Aorta (tissue), 5 donors: ENCODE results near the gene MED23. TPM values are rescaled to one million over a fixed set of nuclear protein-coding genes. Genes with fewer than 3 reads are reported as not detected.

ENCODE experiments used
- ATAC-seq: fragments of 200-7000 bp; cut with Tn5 transposase; one replicate; pipeline ENCODE4 v1.9.1; 2022; ENCODE audit warnings: moderate library complexity; ENCODE audit not compliant: low FRiP score
- DNase-seq, 2 donors: peaks; one replicate each; pipeline ENCODE4 v3.0.0-alpha.2; 2020
- H3K27ac ChIP-seq, 2 donors: one replicate each; pipeline ENCODE4 v1.5.1; 2013; ENCODE audit warnings: low read length in 2 of 2, mild to moderate bottlenecking in 2 of 2, moderate library complexity in 2 of 2, control low read depth in 1 of 2, inconsistent platforms in 1 of 2, low read depth in 1 of 2
- H3K27me3 ChIP-seq, 2 donors: one replicate each; pipeline ENCODE4 v1.6.1; 2013; ENCODE audit warnings: control low read depth in 1 of 2, low read length in 1 of 2, mild to moderate bottlenecking in 1 of 2, moderate library complexity in 1 of 2; ENCODE audit not compliant: insufficient read depth in 2 of 2, control insufficient read depth in 1 of 2
- H3K36me3 ChIP-seq, 2 donors: one replicate each; pipeline ENCODE4 v1.6.1; 2013; ENCODE audit warnings: control low read depth in 1 of 2, low read length in 1 of 2, mild to moderate bottlenecking in 1 of 2; ENCODE audit not compliant: insufficient read depth in 2 of 2, control insufficient read depth in 1 of 2
- H3K4me1 ChIP-seq, 2 donors: one replicate each; pipeline ENCODE4 v1.6.1; 2013; ENCODE audit warnings: low read length in 2 of 2, control low read depth in 1 of 2, mild to moderate bottlenecking in 1 of 2, moderate library complexity in 1 of 2; ENCODE audit not compliant: insufficient read depth in 2 of 2, control insufficient read depth in 1 of 2
- H3K4me3 ChIP-seq, 2 donors: one replicate each; pipeline ENCODE4 v1.5.1; 2013; ENCODE audit warnings: low read length in 2 of 2, control low read depth in 1 of 2, mild to moderate bottlenecking in 1 of 2
- H3K9me3 ChIP-seq: one replicate; pipeline ENCODE4 v1.6.1; 2013; ENCODE audit warnings: mild to moderate bottlenecking, low read length; ENCODE audit not compliant: control insufficient read depth
- WGBS, 2 donors: extraction: QIAGEN DNeasy Blood & Tissue Kit; methylation state at CpG; one replicate each; pipeline ENCODE4 v1.1.7; 2013; 5-methylcytosine and 5-hydroxymethylcytosine counted together
- intact Hi-C, 2 donors: fragments of 100-400 bp; cut with DNase I; formaldehyde crosslinking; loops; one replicate each; pipeline versions ENCODE4 v1.14.2 to v1.15.0; 2022
- polyA plus RNA-seq, 2 donors: library from polyadenylated mRNA; stranded (reverse); fragments of 200-250 nt; gene quantifications; one replicate each; pipeline ENCODE4 v1.2.3, GENCODE V29; 2013
- total RNA-seq, 2 donors: library from RNA; stranded (reverse); fragmentation: NEBNext Ultra II Directional; extraction: Animal tissue kit (Norgen Biotek cat#: 25700); gene quantifications; one replicate each; pipeline ENCODE4 v1.2.1, GENCODE V29; 2021
- donor health status: healthy with polysubstance abuse.
- donor health status: Bipolar disorder and iron deficiency.
- donor health status: DM: no; HTN: no; CAD: no.
- donor health status: DM: no; HTN: no; CAD: no.
- donor health status: DM: yes; HTN: yes; CAD: no.

The MED23 gene
- total and polyA plus RNA-seq, 4 donors, result 4.0 to 32.9 (median 23.5) TPM

DNA sequence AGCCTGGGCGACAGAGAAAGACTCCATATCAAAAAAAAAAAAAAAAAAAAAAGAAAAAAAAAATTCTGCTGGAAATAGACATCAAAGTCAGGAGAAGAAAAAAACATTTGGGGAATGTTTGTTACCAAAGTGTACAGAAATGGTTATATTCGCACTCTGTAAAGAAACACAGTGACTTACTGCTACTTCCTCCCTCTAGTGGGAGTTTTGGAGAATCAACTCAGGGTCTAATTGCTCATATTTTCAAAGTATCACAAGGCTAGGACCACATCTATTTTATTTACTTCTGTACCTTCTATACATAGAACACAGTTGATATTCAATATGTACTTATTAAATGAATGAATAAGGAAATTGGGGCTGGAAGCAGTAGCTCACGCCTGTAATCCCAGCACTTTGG lies 30.6 kb downstream of the MED23 start:
- H3K27ac ChIP-seq, result no peak overlapping the region
- intact Hi-C loops, result no loop called here
- ATAC-seq (no peak), DNase-seq (no peak)
- H3K9me3 ChIP-seq, result no peaks in the 10 kb centered on the region
- H3K4me3 ChIP-seq, result no peak overlapping the region
- H3K36me3 ChIP-seq, result peaks cover 5 to 14% of the 10 kb centered on the region in 2 donors
- WGBS, 2 donors, result 91 to 93% methylated on average over 3 of the region's 3 CpGs
- H3K27me3 ChIP-seq, result no peaks in the 10 kb centered on the region
- no peaks in the 10 kb centered on the region for H3K4me1 ChIP-seq

GRCh38 chr6:131594074-131594473 lies 34.0 kb downstream of the MED23 start:
- Histone ChIP-seq H3K9me3 (no peaks in the 10 kb centered on the region), H3K36me3 (peaks cover 9 to 11% of the 10 kb centered on the region in 2 donors), H3K27me3 (no peaks in the 10 kb centered on the region), H3K4me1 (no peaks in the 10 kb centered on the region), H3K4me3 (no peak overlapping the region), H3K27ac (no peak overlapping the region)
- ATAC-seq (no peak), DNase-seq (no peak)
- 92 to 93% methylated on average over 11 of the region's 11 CpGs for WGBS, 2 donors
- intact Hi-C loops, result no loop called here

DNA sequence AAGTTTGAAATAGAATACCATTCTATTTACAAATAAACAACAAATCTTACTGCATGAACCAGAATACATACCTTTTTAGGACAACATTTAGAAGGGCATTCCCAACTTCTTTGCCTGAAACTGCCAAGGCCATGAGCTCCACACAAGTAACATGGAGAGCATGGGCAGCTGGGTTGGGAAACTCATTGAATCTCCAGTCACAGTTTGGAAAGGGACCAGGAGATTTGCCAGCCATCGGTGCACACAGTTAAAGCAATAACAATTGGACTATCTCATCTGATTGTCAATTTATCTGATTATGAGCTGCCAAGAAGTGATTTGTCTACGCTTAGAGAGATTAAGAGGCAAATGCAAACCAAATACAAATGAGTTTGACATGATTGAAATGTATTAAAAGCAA lies 35.1 kb downstream of the MED23 start:
- DNase-seq (no peak), ATAC-seq (no peak)
- intact Hi-C loops, result no loop called here
- no peaks in the 10 kb centered on the region for H3K9me3 ChIP-seq
- WGBS, 2 donors, result 75 to 79% methylated on average over 2 of the region's 2 CpGs
- peaks cover 7 to 13% of the 10 kb centered on the region in 2 donors for H3K36me3 ChIP-seq
- no peaks in the 10 kb centered on the region for H3K27me3 ChIP-seq
- no peaks in the 10 kb centered on the region for H3K4me1 ChIP-seq
- H3K27ac ChIP-seq, result no peak overlapping the region
- no peak overlapping the region for H3K4me3 ChIP-seq

GRCh38 chr6:131588643-131589042 lies 39.4 kb downstream of the MED23 start:
- Histone ChIP-seq H3K27me3 (no peaks in the 10 kb centered on the region), H3K36me3 (peaks cover 7 to 11% of the 10 kb centered on the region in 2 donors)
- 83 to 97% methylated on average over 2 of the region's 2 CpGs for WGBS, 2 donors

DNA sequence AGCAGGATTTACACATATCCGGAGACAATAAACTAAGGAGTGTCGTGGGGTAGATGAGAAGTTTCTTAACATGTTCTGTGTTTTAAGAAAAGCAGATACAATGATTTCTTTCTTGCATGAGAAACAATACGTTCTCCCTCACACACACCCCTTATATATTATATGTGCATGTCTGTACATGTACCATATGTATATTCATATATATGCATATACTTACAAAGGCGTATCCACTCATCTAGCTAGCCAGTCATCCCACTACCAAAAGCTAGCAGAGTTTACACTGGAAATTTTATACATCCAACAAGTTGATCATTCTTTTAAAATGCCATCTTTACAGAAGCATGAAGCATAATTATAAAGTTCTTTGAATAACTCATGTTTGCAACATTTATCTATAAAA lies 40.1 kb downstream of the MED23 start:
- no peaks in the 10 kb centered on the region for H3K4me1 ChIP-seq
- no peak overlapping the region for H3K27ac ChIP-seq
- H3K27me3 ChIP-seq, result no peaks in the 10 kb centered on the region
- no peak for DNase-seq
- peaks cover 5 to 10% of the 10 kb centered on the region in 2 donors for H3K36me3 ChIP-seq
- H3K9me3 ChIP-seq, result no peaks in the 10 kb centered on the region
- WGBS, 2 donors, result 92 to 93% methylated on average over 4 of the region's 4 CpGs
- intact Hi-C loops, result no loop called here
- no peak for ATAC-seq
- H3K4me3 ChIP-seq, result no peak overlapping the region

More at GRCh38 chr6:131588643-131589042, 39.4 kb downstream of the MED23 start:
- no peaks in the 10 kb centered on the region for H3K9me3 ChIP-seq
- H3K4me1 ChIP-seq, result no peaks in the 10 kb centered on the region
- intact Hi-C loops, result no loop called here
- no peak overlapping the region for H3K4me3 ChIP-seq
- no peak for ATAC-seq
- no peak overlapping the region for H3K27ac ChIP-seq
- no peak for DNase-seq

DNA sequence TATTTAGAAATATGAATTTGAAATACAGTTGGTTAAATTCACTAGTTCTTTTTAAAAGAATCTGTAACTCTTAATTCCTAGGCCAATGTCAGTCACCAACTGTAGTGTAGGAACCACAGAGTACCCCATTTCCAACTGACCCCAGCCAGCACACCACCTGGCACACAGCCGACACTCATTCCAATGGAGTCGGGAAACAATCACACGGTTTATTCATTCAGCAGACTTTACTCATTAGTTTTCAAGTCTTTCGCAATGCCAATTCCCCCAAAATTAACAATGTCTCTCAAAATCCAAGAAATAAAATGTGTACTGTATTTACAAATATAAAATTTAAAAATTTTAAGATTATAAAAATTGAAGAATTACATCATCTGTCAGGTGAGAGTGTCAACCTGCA lies 41.5 kb downstream of the MED23 start:
- no peak for DNase-seq
- Histone ChIP-seq H3K4me3 (no peak overlapping the region), H3K27ac (no peak overlapping the region), H3K9me3 (no peaks in the 10 kb centered on the region), H3K27me3 (no peaks in the 10 kb centered on the region), H3K4me1 (no peaks in the 10 kb centered on the region), H3K36me3 (peaks cover 4 to 11% of the 10 kb centered on the region in 2 donors)
- no peak for ATAC-seq
- 90 to 92% methylated on average over 4 of the region's 4 CpGs for WGBS, 2 donors
- intact Hi-C loops, result no loop called here

GRCh38 chr6:131581523-131581922 lies 46.5 kb downstream of the MED23 start:
- no peaks in the 10 kb centered on the region for H3K27me3 ChIP-seq
- DNase-seq, result no peak
- no peaks in the 10 kb centered on the region for H3K9me3 ChIP-seq
- no peak overlapping the region for H3K27ac ChIP-seq
- H3K36me3 ChIP-seq, result peaks cover 5 to 6% of the 10 kb centered on the region in 2 donors
- intact Hi-C loops, result no loop called here
- H3K4me1 ChIP-seq, result no peaks in the 10 kb centered on the region
- ATAC-seq, result no peak
- no peak overlapping the region for H3K4me3 ChIP-seq

DNA sequence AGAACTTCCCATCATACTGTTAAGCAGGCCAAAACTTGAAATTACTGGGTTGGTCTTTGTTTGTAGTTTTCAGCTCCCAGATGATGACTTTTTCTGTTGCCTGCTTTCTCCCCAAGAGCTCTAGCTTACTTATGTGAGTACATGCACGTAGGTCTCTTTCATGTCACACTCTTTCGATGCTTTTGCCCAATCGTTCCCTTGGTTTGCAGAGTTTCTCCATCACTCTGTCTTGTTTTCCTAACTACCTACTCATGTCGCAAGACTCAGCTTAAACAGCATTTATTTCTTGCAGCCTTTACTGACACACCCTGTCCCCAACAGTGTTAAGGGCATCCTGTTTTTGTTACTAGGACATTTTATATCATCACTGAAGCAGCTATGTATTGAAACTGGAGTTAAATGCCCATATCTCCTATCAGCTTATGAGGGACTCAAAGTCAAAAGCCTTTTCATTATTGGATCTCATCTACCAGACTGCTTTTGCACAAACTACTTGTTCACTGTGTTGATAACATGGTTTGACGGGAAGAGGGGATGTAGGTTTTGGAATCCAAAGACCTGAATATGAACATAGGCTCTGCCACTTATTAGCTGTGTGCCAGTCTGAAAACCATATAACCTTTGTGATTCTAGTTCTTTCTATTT lies 52.1 kb downstream of the MED23 start:
- Histone ChIP-seq H3K4me3 (no peak overlapping the region), H3K36me3 (peaks cover 2 to 7% of the 10 kb centered on the region in 2 donors), H3K9me3 (no peaks in the 10 kb centered on the region), H3K27me3 (no peaks in the 10 kb centered on the region), H3K4me1 (no peaks in the 10 kb centered on the region), H3K27ac (no peak overlapping the region)
- intact Hi-C loops, result no loop called here
- ATAC-seq (no peak), DNase-seq (no peak)
- 84 to 95% methylated on average over 5 of the region's 5 CpGs for WGBS, 2 donors

- no peak for ATAC-seq
- no peak for DNase-seq
- H3K9me3 ChIP-seq, result no peaks in the 10 kb centered on the region
- intact Hi-C loops, result no loop called here
- 92 to 93% methylated on average over 4 of the region's 4 CpGs for WGBS, 2 donors
- H3K4me3 ChIP-seq, result no peak overlapping the region
- H3K4me1 ChIP-seq, result no peaks in the 10 kb centered on the region
- H3K36me3 ChIP-seq, result peaks cover 2 to 6% of the 10 kb centered on the region in 2 donors
- H3K27ac ChIP-seq, result no peak overlapping the region
- no peaks in the 10 kb centered on the region for H3K27me3 ChIP-seq
These were observed 53.4 kb downstream of the MED23 start for GRCh38 chr6:131574686-131575085.
